SK-N-SH (cell line): ENCODE data around the gene G6PD.

Experiments
- CHD2 ChIP-seq: fragments of 150-350 bp; IDR thresholded peaks from 2 replicates; pipeline ENCODE4 v1.6.1; 2018; ENCODE audit warnings: low read length; ENCODE audit not compliant: partially characterized antibody
- EZH2phosphoT487 ChIP-seq: fragments of 200-600 bp; sonication (generic); IDR thresholded peaks from 2 replicates; pipeline ENCODE4 v1.6.1; 2017; ENCODE audit warnings: low read depth, mixed run types, mild to moderate bottlenecking, antibody characterized with exemption, moderate library complexity, borderline replicate concordance
- JUND ChIP-seq: IDR thresholded peaks from 2 replicates; pipeline ENCODE4 v1.4.0; 2012
- MXI1 ChIP-seq: IDR thresholded peaks from 2 replicates; pipeline ENCODE4 v1.6.1; 2012; ENCODE audit warnings: mild to moderate bottlenecking, low read depth, low read length, improper control_type of control experiment
- POLR2AphosphoS5 ChIP-seq: IDR thresholded peaks from 2 replicates; pipeline ENCODE4 v1.6.1; 2012; ENCODE audit warnings: low read depth, low read length
- RAD21 ChIP-seq: IDR thresholded peaks from 2 replicates; pipeline ENCODE4 v1.6.1; 2012; ENCODE audit warnings: mild to moderate bottlenecking, low read length
- TAF1 ChIP-seq: IDR thresholded peaks from 2 replicates; pipeline ENCODE4 v1.6.1; 2012; ENCODE audit warnings: low read depth, mild to moderate bottlenecking, low read length, moderate library complexity, borderline replicate concordance
- TEAD4 ChIP-seq: IDR thresholded peaks from 2 replicates; pipeline ENCODE4 v1.4.0; 2012; ENCODE audit warnings: mild to moderate bottlenecking, borderline replicate concordance; ENCODE audit not compliant: insufficient read depth
- YY1 ChIP-seq: IDR thresholded peaks from 2 replicates; pipeline ENCODE4 v1.4.0; 2012; ENCODE audit warnings: low read depth, mild to moderate bottlenecking
- ZBTB33 ChIP-seq: IDR thresholded peaks from 2 replicates; pipeline ENCODE4 v1.4.0; 2012; ENCODE audit warnings: low read depth, borderline replicate concordance
- TF ChIP-seq, protein P1 (sequence below): IDR thresholded peaks from 2 replicates; pipeline ENCODE4 v1.6.1; 2012; ENCODE audit warnings: mild to moderate bottlenecking, low read depth, low read length, moderate library complexity
- TF ChIP-seq, protein P2 (sequence below): fragments of 200-600 bp; sonication (generic); IDR thresholded peaks from 2 replicates; pipeline ENCODE4 v1.6.1; 2017; ENCODE audit warnings: antibody characterized with exemption, mild to moderate bottlenecking, moderate library complexity

DNA sequence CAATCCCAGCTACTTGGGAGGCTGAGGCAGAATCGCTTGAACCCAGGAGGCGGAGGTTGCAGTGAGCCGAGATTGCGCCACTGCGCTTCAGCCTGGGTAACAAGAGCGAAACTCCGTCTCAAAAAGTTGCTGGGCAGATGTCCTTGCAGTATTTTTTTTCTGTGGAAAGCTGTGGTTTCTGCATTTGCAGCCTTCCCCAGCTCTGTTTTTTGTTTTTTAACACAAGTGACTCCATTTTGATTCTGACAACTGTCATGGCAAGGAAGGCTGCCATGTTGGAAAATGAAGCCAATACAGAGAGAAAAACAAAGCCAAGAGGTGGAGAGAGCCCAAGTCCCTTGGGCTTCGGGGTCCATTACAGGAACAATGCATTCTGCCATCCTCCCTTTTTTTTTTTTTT, 44.5 kb downstream of the G6PD start:
- TF ChIP-seq TAF1: no peak
- TF ChIP-seq POLR2AphosphoS5: no peak
- TF ChIP-seq, protein P1, sequence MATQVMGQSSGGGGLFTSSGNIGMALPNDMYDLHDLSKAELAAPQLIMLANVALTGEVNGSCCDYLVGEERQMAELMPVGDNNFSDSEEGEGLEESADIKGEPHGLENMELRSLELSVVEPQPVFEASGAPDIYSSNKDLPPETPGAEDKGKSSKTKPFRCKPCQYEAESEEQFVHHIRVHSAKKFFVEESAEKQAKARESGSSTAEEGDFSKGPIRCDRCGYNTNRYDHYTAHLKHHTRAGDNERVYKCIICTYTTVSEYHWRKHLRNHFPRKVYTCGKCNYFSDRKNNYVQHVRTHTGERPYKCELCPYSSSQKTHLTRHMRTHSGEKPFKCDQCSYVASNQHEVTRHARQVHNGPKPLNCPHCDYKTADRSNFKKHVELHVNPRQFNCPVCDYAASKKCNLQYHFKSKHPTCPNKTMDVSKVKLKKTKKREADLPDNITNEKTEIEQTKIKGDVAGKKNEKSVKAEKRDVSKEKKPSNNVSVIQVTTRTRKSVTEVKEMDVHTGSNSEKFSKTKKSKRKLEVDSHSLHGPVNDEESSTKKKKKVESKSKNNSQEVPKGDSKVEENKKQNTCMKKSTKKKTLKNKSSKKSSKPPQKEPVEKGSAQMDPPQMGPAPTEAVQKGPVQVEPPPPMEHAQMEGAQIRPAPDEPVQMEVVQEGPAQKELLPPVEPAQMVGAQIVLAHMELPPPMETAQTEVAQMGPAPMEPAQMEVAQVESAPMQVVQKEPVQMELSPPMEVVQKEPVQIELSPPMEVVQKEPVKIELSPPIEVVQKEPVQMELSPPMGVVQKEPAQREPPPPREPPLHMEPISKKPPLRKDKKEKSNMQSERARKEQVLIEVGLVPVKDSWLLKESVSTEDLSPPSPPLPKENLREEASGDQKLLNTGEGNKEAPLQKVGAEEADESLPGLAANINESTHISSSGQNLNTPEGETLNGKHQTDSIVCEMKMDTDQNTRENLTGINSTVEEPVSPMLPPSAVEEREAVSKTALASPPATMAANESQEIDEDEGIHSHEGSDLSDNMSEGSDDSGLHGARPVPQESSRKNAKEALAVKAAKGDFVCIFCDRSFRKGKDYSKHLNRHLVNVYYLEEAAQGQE: no peak
- no peak for TF ChIP-seq CHD2
- TF ChIP-seq, protein P2, sequence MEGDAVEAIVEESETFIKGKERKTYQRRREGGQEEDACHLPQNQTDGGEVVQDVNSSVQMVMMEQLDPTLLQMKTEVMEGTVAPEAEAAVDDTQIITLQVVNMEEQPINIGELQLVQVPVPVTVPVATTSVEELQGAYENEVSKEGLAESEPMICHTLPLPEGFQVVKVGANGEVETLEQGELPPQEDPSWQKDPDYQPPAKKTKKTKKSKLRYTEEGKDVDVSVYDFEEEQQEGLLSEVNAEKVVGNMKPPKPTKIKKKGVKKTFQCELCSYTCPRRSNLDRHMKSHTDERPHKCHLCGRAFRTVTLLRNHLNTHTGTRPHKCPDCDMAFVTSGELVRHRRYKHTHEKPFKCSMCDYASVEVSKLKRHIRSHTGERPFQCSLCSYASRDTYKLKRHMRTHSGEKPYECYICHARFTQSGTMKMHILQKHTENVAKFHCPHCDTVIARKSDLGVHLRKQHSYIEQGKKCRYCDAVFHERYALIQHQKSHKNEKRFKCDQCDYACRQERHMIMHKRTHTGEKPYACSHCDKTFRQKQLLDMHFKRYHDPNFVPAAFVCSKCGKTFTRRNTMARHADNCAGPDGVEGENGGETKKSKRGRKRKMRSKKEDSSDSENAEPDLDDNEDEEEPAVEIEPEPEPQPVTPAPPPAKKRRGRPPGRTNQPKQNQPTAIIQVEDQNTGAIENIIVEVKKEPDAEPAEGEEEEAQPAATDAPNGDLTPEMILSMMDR: no peak
- no peak for TF ChIP-seq JUND
- no peak for TF ChIP-seq YY1
- TF ChIP-seq RAD21: no peak
- TF ChIP-seq EZH2phosphoT487: no peak
- TF ChIP-seq ZBTB33: no peak
- TF ChIP-seq MXI1: no peak
- no peak for TF ChIP-seq TEAD4
